ENCODE data around the gene SCAMP3. TPM values are rescaled to one million over a fixed set of nuclear protein-coding genes. Genes with fewer than 3 reads are reported as not detected.

Gene SCAMP3
- total and polyA plus RNA-seq, 10 of the 15 experiments (the other 5 are each of a cell fraction or from before 2014, with no cell fraction given), result 17.2 to 133 (median 87.3) TPM

DNA sequence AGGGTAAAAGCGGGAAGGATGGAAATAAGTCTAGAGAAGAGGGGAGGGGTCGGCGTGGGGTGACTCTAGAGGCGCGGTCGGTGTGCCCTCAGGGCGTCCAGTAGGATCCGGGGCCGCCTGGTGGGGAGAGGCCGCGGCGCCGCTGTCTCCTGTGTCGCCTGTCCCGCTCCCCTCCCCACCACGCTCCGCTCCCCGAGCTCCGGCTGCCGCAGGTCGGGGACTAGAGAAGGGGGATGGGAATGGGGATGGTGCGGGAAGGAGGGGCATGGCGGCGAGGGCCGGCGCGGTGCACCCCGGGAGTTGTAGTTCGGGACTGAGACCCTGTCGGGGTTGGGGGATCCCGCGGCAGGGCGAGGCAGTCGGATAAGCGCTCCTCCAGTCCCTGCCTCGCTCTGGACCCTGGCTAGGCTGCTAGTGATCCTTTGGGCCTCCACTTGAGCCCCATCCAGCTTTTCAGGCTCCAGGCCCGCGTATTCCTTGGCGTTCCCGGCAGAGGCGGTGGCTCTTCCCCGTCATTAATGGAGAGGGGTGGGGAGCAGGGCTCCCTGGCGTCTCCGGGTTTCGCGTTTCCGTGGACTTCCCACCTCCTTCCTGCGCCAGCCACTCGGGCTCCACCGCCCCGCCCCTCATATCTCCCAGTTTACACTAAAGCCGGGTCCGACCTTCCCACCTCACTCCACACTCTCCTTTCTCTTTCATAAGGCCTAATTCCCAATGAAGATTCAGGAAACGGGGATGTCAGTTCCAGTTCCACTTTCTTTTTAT is 6.7 kb downstream of the SCAMP3 start, which contains the start of gene ENTREP3 (continued):
- TF ChIP-seq, protein P1, sequence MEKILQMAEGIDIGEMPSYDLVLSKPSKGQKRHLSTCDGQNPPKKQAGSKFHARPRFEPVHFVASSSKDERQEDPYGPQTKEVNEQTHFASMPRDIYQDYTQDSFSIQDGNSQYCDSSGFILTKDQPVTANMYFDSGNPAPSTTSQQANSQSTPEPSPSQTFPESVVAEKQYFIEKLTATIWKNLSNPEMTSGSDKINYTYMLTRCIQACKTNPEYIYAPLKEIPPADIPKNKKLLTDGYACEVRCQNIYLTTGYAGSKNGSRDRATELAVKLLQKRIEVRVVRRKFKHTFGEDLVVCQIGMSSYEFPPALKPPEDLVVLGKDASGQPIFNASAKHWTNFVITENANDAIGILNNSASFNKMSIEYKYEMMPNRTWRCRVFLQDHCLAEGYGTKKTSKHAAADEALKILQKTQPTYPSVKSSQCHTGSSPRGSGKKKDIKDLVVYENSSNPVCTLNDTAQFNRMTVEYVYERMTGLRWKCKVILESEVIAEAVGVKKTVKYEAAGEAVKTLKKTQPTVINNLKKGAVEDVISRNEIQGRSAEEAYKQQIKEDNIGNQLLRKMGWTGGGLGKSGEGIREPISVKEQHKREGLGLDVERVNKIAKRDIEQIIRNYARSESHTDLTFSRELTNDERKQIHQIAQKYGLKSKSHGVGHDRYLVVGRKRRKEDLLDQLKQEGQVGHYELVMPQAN (conservative IDR thresholded peaks at IDR 0.05), result no peak
- TF ChIP-seq SIN3A (IDR thresholded peaks at IDR 0.05; ENCODE audit: low read depth, low read length) (no peak), SIX5 (IDR thresholded peaks at IDR 0.05; ENCODE audit: low read depth, low read length, severe bottlenecking) (peak; percentile 84), HCFC1 (IDR thresholded peaks at IDR 0.05; ENCODE audit: low read length) (peak; percentile 93), MEF2B (IDR thresholded peaks at IDR 0.05; ENCODE audit: partially characterized antibody, poor library complexity, severe bottlenecking) (no peak), SREBF1 (IDR thresholded peaks at IDR 0.05; ENCODE audit: low read length) (peak; percentile 43; the same call in 1 of the 2 replicates), TBL1XR1 (IDR thresholded peaks at IDR 0.05; ENCODE audit: low read depth, low read length) (no peak), TCF3 (IDR thresholded peaks at IDR 0.05; ENCODE audit: borderline replicate concordance, insufficient read depth, low read depth, low read length) (no peak), RCOR1 (conservative IDR thresholded peaks at IDR 0.05; ENCODE audit: low read depth, low read length) (no peak), STAT1 (conservative IDR thresholded peaks at IDR 0.05) (0 out of 2 replicates have a peak, but pooled peaks have one; percentile 54), HDAC2 (IDR thresholded peaks at IDR 0.05) (no peak), KAT2A (conservative IDR thresholded peaks at IDR 0.05; ENCODE audit: control insufficient read depth, low read depth, low read length) (no peak), FOXM1 (IDR thresholded peaks at IDR 0.05; ENCODE audit: low read depth, low read length) (no peak), CBX3 (IDR thresholded peaks at IDR 0.05; ENCODE audit: borderline replicate concordance, low read depth) (no peak), NBN (IDR thresholded peaks at IDR 0.05) (peak; percentile 45; the same call in 1 of the 2 replicates), RUNX3 (IDR thresholded peaks at IDR 0.05; ENCODE audit: low read length) (peak; percentile 31; the same call in 1 of the 2 replicates)
- TF ChIP-seq, protein P2, sequence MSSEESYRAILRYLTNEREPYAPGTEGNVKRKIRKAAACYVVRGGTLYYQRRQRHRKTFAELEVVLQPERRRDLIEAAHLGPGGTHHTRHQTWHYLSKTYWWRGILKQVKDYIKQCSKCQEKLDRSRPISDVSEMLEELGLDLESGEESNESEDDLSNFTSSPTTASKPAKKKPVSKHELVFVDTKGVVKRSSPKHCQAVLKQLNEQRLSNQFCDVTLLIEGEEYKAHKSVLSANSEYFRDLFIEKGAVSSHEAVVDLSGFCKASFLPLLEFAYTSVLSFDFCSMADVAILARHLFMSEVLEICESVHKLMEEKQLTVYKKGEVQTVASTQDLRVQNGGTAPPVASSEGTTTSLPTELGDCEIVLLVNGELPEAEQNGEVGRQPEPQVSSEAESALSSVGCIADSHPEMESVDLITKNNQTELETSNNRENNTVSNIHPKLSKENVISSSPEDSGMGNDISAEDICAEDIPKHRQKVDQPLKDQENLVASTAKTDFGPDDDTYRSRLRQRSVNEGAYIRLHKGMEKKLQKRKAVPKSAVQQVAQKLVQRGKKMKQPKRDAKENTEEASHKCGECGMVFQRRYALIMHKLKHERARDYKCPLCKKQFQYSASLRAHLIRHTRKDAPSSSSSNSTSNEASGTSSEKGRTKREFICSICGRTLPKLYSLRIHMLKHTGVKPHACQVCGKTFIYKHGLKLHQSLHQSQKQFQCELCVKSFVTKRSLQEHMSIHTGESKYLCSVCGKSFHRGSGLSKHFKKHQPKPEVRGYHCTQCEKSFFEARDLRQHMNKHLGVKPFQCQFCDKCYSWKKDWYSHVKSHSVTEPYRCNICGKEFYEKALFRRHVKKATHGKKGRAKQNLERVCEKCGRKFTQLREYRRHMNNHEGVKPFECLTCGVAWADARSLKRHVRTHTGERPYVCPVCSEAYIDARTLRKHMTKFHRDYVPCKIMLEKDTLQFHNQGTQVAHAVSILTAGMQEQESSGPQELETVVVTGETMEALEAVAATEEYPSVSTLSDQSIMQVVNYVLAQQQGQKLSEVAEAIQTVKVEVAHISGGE (CRISPR knock-in tag; IDR thresholded peaks at IDR 0.05), result no peak
- TF ChIP-seq, protein P3, sequence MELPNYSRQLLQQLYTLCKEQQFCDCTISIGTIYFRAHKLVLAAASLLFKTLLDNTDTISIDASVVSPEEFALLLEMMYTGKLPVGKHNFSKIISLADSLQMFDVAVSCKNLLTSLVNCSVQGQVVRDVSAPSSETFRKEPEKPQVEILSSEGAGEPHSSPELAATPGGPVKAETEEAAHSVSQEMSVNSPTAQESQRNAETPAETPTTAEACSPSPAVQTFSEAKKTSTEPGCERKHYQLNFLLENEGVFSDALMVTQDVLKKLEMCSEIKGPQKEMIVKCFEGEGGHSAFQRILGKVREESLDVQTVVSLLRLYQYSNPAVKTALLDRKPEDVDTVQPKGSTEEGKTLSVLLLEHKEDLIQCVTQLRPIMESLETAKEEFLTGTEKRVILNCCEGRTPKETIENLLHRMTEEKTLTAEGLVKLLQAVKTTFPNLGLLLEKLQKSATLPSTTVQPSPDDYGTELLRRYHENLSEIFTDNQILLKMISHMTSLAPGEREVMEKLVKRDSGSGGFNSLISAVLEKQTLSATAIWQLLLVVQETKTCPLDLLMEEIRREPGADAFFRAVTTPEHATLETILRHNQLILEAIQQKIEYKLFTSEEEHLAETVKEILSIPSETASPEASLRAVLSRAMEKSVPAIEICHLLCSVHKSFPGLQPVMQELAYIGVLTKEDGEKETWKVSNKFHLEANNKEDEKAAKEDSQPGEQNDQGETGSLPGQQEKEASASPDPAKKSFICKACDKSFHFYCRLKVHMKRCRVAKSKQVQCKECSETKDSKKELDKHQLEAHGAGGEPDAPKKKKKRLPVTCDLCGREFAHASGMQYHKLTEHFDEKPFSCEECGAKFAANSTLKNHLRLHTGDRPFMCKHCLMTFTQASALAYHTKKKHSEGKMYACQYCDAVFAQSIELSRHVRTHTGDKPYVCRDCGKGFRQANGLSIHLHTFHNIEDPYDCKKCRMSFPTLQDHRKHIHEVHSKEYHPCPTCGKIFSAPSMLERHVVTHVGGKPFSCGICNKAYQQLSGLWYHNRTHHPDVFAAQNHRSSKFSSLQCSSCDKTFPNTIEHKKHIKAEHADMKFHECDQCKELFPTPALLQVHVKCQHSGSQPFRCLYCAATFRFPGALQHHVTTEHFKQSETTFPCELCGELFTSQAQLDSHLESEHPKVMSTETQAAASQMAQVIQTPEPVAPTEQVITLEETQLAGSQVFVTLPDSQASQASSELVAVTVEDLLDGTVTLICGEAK (IDR thresholded peaks at IDR 0.05; ENCODE audit: borderline replicate concordance), result no peak
- TF ChIP-seq, protein P4, sequence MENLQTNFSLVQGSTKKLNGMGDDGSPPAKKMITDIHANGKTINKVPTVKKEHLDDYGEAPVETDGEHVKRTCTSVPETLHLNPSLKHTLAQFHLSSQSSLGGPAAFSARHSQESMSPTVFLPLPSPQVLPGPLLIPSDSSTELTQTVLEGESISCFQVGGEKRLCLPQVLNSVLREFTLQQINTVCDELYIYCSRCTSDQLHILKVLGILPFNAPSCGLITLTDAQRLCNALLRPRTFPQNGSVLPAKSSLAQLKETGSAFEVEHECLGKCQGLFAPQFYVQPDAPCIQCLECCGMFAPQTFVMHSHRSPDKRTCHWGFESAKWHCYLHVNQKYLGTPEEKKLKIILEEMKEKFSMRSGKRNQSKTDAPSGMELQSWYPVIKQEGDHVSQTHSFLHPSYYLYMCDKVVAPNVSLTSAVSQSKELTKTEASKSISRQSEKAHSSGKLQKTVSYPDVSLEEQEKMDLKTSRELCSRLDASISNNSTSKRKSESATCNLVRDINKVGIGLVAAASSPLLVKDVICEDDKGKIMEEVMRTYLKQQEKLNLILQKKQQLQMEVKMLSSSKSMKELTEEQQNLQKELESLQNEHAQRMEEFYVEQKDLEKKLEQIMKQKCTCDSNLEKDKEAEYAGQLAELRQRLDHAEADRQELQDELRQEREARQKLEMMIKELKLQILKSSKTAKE (IDR thresholded peaks at IDR 0.05; ENCODE audit: low read depth, poor library complexity, severe bottlenecking), result no peak

Measured in GM12878 (cell line).